ENCODE results near the gene CCDC194. TPM values are rescaled to one million over a fixed set of nuclear protein-coding genes. Genes with fewer than 3 reads are reported as not detected.

CCDC194 gene
- total RNA-seq, 2 donors from 2014 or later = not detected

DNA sequence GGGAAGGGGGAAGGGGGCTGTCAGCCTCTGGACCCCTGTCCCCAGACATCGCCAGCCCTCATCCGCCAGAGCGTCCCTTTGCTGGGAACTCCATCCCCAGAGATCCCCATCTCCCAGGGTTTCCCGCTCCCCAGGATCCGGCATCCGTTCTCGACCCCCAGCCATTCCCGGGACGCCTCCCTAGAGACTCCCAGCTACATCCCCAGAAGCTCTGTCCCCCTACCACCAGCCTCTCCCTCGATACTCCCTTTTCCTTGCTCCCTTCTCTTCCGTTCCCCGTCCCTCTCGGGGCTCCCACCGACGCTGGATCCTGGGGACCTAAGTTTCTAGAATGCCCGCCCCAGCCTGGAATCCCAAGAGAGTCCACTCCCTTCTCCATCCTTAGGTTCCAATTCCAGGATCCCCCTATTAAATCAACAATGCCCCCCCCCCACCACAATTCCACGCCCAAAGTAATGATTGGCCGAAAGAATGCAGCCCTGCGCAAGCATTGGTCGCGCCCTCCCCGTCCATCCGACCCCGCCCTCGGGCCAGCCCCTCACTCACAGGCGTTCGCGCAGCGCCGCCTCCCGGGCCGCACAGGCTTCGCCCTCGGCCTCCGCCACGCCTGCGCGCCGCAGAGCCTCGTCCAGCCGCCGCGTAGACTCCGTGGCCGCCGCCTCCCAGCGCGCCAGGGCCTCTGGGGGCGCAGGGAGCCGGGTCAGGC is 3.2 kb downstream of the CCDC194 start:
- peaks cover 22% of the 10 kb centered on the region for H3K4me1 ChIP-seq
- ATAC-seq (peak; percentile 97), DNase-seq (peak; percentile 80 to 88 (median 84))
- H3K27ac ChIP-seq = no peak overlapping the region
- intact Hi-C loops (cut with DNase I) = no loop called here
- 1 to 3% methylated on average over 17 to 50 of the region's 50 CpGs for WGBS, 2 donors
- no peaks in the 10 kb centered on the region for H3K36me3 ChIP-seq (replicated peaks in 1 of 2; ENCODE audit: insufficient read depth in 1 of 2, low read depth in 2 of 2)
- peaks cover 0 to 11% of the 10 kb centered on the region in 2 donors for H3K27me3 ChIP-seq
- H3K9me3 ChIP-seq = peaks cover 0 to 10% (median 0%) of the 10 kb centered on the region in 3 donors
- H3K4me3 ChIP-seq = no peak overlapping the region
- TF ChIP-seq, protein P1, sequence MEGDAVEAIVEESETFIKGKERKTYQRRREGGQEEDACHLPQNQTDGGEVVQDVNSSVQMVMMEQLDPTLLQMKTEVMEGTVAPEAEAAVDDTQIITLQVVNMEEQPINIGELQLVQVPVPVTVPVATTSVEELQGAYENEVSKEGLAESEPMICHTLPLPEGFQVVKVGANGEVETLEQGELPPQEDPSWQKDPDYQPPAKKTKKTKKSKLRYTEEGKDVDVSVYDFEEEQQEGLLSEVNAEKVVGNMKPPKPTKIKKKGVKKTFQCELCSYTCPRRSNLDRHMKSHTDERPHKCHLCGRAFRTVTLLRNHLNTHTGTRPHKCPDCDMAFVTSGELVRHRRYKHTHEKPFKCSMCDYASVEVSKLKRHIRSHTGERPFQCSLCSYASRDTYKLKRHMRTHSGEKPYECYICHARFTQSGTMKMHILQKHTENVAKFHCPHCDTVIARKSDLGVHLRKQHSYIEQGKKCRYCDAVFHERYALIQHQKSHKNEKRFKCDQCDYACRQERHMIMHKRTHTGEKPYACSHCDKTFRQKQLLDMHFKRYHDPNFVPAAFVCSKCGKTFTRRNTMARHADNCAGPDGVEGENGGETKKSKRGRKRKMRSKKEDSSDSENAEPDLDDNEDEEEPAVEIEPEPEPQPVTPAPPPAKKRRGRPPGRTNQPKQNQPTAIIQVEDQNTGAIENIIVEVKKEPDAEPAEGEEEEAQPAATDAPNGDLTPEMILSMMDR (IDR thresholded peaks at IDR 0.05) = peak; percentile 50 to 84 (median 54)
- no peak for TF ChIP-seq POLR2A (IDR thresholded peaks at IDR 0.05)

DNA sequence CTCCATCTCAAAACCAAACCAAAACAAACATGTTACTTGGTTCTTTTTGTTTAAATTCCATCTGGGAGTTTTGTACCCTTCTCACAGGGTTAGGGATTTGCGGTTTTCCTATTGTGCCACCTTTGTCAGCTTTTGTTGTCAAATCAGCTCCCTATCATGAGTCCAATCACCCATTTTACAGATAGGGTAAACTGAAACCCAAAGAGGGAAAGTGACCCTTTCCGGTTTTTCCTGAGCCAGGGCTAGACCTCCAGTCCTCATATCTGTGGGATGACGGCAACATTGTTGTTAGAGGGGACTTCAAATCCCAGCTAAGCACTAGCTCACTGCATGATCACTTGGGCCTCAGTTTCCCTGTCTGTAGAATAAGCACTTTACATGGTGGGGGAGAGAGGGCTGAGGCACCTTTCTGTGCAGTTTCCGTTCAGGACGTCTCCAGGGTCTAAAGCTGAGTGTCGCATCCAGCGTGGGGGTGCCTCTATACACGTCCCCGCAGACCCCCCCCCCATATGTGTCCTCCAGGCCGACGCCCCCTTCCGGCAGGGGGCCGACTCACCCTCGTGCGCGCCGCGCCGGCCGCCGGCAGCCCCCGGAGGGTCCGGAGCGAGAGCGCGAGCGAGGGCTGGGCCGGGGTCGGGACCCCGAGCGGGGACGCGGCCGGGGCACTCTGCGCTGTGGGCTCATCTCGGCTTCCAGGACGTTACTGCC is 3.9 kb downstream of the CCDC194 start:
- TF ChIP-seq, protein P1 (IDR thresholded peaks at IDR 0.05) = no peak
- Histone ChIP-seq H3K4me3 (no peak overlapping the region), H3K36me3 (replicated peaks in 1 of 2; ENCODE audit: insufficient read depth in 1 of 2, low read depth in 2 of 2) (no peaks in the 10 kb centered on the region), H3K4me1 (peaks cover 22% of the 10 kb centered on the region), H3K9me3 (peaks cover 0 to 10% (median 0%) of the 10 kb centered on the region in 3 donors), H3K27me3 (peaks cover 0 to 11% of the 10 kb centered on the region in 2 donors), H3K27ac (no peak overlapping the region)
- intact Hi-C loops (cut with DNase I) = no loop called here
- no peak for DNase-seq
- 35 to 58% methylated on average over 3 to 7 of the region's 37 CpGs for WGBS, 2 donors
- no peak for ATAC-seq

DNA sequence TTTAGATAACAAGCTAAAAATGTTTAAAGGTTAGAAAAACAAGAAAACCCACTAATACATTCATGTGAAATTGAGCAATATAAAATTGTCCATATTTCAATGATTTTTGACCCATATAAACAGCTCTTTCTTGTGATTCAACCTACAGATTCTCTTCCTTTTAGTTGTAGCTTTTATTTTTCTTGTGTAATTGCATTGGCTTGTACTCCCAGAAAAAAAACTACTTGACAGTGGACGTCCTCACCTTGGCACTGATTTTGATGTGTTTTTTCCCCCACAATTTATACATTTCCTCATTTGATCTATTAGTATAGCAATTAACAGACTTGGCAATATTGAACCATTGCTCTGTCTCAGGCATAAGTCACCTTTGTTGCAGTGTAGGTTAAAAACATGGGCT is 4.7 kb downstream of the CCDC194 start:
- Histone ChIP-seq H3K9me3 (peaks cover 0 to 10% (median 0%) of the 10 kb centered on the region in 3 donors), H3K27ac (no peak overlapping the region), H3K27me3 (peaks cover 0 to 5% of the 10 kb centered on the region in 2 donors), H3K4me3 (no peak overlapping the region), H3K36me3 (replicated peaks in 1 of 2; ENCODE audit: insufficient read depth in 1 of 2, low read depth in 2 of 2) (no peaks in the 10 kb centered on the region), H3K4me1 (peaks cover 22% of the 10 kb centered on the region)
- TF ChIP-seq POLR2A (IDR thresholded peaks at IDR 0.05) = no peak
- TF ChIP-seq, protein P1 (IDR thresholded peaks at IDR 0.05) = no peak
- ATAC-seq (no peak), DNase-seq (no peak)
- intact Hi-C loops (cut with DNase I) = no loop called here
- 12 to 28% methylated on average over 1 of the region's 1 CpG for WGBS, 2 donors

GRCh38 chr19:17385878-17386611 is 8.0 kb downstream of the CCDC194 start:
- TF ChIP-seq, protein P1 (IDR thresholded peaks at IDR 0.05) = peak; percentile 61 to 88 (median 72)
- TF ChIP-seq POLR2A (IDR thresholded peaks at IDR 0.05) = no peak
- Histone ChIP-seq H3K27ac (no peak overlapping the region), H3K27me3 (no peaks in the 10 kb centered on the region), H3K36me3 (replicated peaks in 1 of 2; ENCODE audit: insufficient read depth in 1 of 2, low read depth in 2 of 2) (no peaks in the 10 kb centered on the region), H3K9me3 (peaks cover 0 to 10% (median 0%) of the 10 kb centered on the region in 3 donors), H3K4me3 (no peak overlapping the region), H3K4me1 (peaks cover 17% of the 10 kb centered on the region)
- 31 to 60% methylated on average over 7 to 20 of the region's 20 CpGs for WGBS, 2 donors
- intact Hi-C loops (cut with DNase I) = no loop called here
- DNase-seq (peak; percentile 53 to 65 (median 56)), ATAC-seq (peak; percentile 66)
